GM12878 (cell line): ENCODE data around the gene PDSS2. TPM values are rescaled to one million over a fixed set of nuclear protein-coding genes. Genes with fewer than 3 reads are reported as not detected.

ENCODE experiments used
- ATAC-seq: fragments of 200-7000 bp; cut with Tn5 transposase; 3 replicates; pipeline ENCODE4 v1.9.1; 2020; ENCODE audit warnings: mild to moderate bottlenecking, moderate library complexity
- BruUV-seq: library from RNA; stranded (reverse); fragments of 400-500 nt; replicated peaks from 2 replicates; lab custom pipeline; 2021; lab: Mats Ljungman, UMichigan
- CTCF ChIA-PET: fragments of 300-600 bp; sonication (Branson Sonifier 250); formaldehyde crosslinking; extraction: SDS; loops from one replicate; lab custom pipeline; 2021; ENCODE audit warnings: inconsistent platforms; lab: Yijun Ruan, JAX
- POLR2A ChIA-PET: fragments of 350-600 bp; formaldehyde crosslinking; extraction: SDS; loops from one replicate; lab custom pipeline; 2021; ENCODE audit warnings: inconsistent platforms; lab: Charles Lee
- RAD21 ChIA-PET: fragments of 300-600 bp; sonication (Branson Sonifier 250); formaldehyde crosslinking; loops from one replicate; lab custom pipeline; 2023; ENCODE audit warnings: antibody characterized with exemption; ENCODE audit not compliant: unreplicated experiment; lab: Charles Lee
- SMC1A ChIA-PET: fragments of 300-600 bp; sonication (Branson Sonifier 250); formaldehyde crosslinking; loops from one replicate; lab custom pipeline; 2023; ENCODE audit not compliant: unreplicated experiment, uncharacterized antibody; lab: Charles Lee
- DNase-seq: peaks from one replicate; pipeline ENCODE4 v3.0.0-alpha.2; 2011; ENCODE audit warnings: low read depth, low spot score
- FAIRE-seq: peaks from 3 replicates; lab custom pipeline; 2011; peaks lifted over from hg19 to GRCh38; lab: Jason Lieb, UNC
- H2AFZ ChIP-seq: 2 replicates; pipeline ENCODE4 v1.6.0; 2011; ENCODE audit warnings: low read depth, low read length, control low read depth; ENCODE audit not compliant: control insufficient read depth
- H3K27ac ChIP-seq: 2 replicates; pipeline ENCODE4 v1.5.1; 2011; ENCODE audit warnings: control low read depth; ENCODE audit not compliant: control insufficient read depth, insufficient read depth
- H3K27me3 ChIP-seq, 2 experiments: replicated peaks in 1 of 2; 2 replicates each; pipeline versions ENCODE4 v1.6.0 to v1.6.1; 2011; ENCODE audit warnings: low read length in 1 of 2; ENCODE audit not compliant: control insufficient read depth in 2 of 2, insufficient read depth in 2 of 2
- H3K36me3 ChIP-seq, 2 experiments: 2 replicates each; pipeline ENCODE4 v1.5.1; 2011; ENCODE audit warnings: low read length in 1 of 2; ENCODE audit not compliant: control insufficient read depth in 2 of 2, insufficient read depth in 2 of 2
- H3K4me1 ChIP-seq: 2 replicates; pipeline ENCODE4 v1.6.1; 2011; ENCODE audit warnings: mild to moderate bottlenecking, low read length, moderate library complexity, mixed read lengths; ENCODE audit not compliant: control insufficient read depth, insufficient read depth
- H3K4me2 ChIP-seq: 2 replicates; pipeline ENCODE4 v1.6.0; 2011; ENCODE audit warnings: control low read depth; ENCODE audit not compliant: control insufficient read depth, insufficient read depth
- H3K4me3 ChIP-seq: fragments of 200-600 bp; sonication (generic); 2 replicates; pipeline ENCODE4 v1.5.1; 2016
- H3K79me2 ChIP-seq: 2 replicates; pipeline ENCODE4 v1.6.0; 2011; ENCODE audit warnings: low read length; ENCODE audit not compliant: control insufficient read depth, insufficient read depth
- H3K9ac ChIP-seq: 2 replicates; pipeline ENCODE4 v1.8.0; 2011; ENCODE audit warnings: low read length, control low read depth, mixed read lengths; ENCODE audit not compliant: control insufficient read depth, insufficient read depth
- H3K9me3 ChIP-seq: replicated peaks from 3 replicates; pipeline ENCODE4 v1.5.1; 2011; ENCODE audit warnings: mild to moderate bottlenecking, low read length; ENCODE audit not compliant: control insufficient read depth, insufficient read depth
- H4K20me1 ChIP-seq: 2 replicates; pipeline ENCODE4 v1.6.0; 2011; ENCODE audit not compliant: control insufficient read depth, insufficient read depth
- FOXM1 ChIP-seq: IDR thresholded peaks from 2 replicates; pipeline ENCODE4 v1.6.1; 2012; ENCODE audit warnings: low read depth, mild to moderate bottlenecking, inconsistent platforms, low read length, moderate library complexity
- JUNB ChIP-seq: IDR thresholded peaks from 2 replicates; pipeline ENCODE4 v1.6.1; 2016; ENCODE audit warnings: antibody characterized with exemption, mild to moderate bottlenecking
- MYC ChIP-seq: IDR thresholded peaks from 2 replicates; pipeline ENCODE4 v1.6.1; 2011; ENCODE audit warnings: mild to moderate bottlenecking, low read length, moderate library complexity, inconsistent platforms; ENCODE audit not compliant: insufficient read depth, insufficient replicate concordance, insufficient read length, severe bottlenecking
- TARDBP ChIP-seq: IDR thresholded peaks from 2 replicates; pipeline ENCODE4 v1.6.1; 2016; ENCODE audit warnings: borderline replicate concordance
- TCF7 ChIP-seq: IDR thresholded peaks from 2 replicates; pipeline ENCODE4 v1.6.1; 2014; ENCODE audit warnings: antibody characterized with exemption, borderline replicate concordance
- WGBS: methylation state at CpG from one replicate; pipeline ENCODE4 v1.1.6; 2016; ENCODE audit warnings: low lambda C conversion rate; ENCODE audit not compliant: insufficient replicate concordance, insufficient coverage; ENCODE audit errors: missing lambda C conversion rate; 5-methylcytosine and 5-hydroxymethylcytosine counted together
- in situ Hi-C: fragments of 300-500 bp; cut with MboI; formaldehyde crosslinking; loops from 9 replicates; pipeline ENCODE4 v1.14.3; 2018; ENCODE audit warnings: mixed read lengths
- intact Hi-C: fragments of 100-400 bp; cut with micrococcal nuclease; formaldehyde crosslinking; loops from one replicate; pipeline ENCODE4 v1.14.2; 2022; ENCODE audit not compliant: unreplicated experiment
- polyA plus RNA-seq, 11 experiments: library from polyadenylated mRNA; depleted of rRNA in 4 of 11; unstranded in 6 of 11; stranded (reverse) in 5 of 11; fragments of >200 nt; fragmentation: Nextera tagmentation in 4 of 11; fragmentation: Illumina TruSeq in 1 of 11; extraction: Ambion mirVana in 4 of 11; extraction: Trizol in 1 of 11; gene quantifications; 1 replicate in 1 of 11; 2 replicates in 10 of 11; pipeline versions ENCODE4 v1.2.1 to v1.2.3, GENCODE V29; 2011 to 2016; ENCODE audit warnings: inconsistent platforms in 2 of 11, missing spikeins in 2 of 11, low read depth in 1 of 11
- total RNA-seq, 4 experiments: library from RNA; depleted of rRNA in 3 of 4; stranded (reverse); fragments of >200 nt in 3 of 4; fragmentation: Illumina TruSeq in 1 of 4; extraction: Trizol in 1 of 4; gene quantifications; 2 replicates each; pipeline versions ENCODE4 v1.2.1 to v1.2.3, GENCODE V29; 2013 to 2021
- TF ChIP-seq, protein P1 (sequence below): IDR thresholded peaks from 2 replicates; pipeline ENCODE4 v1.6.1; 2012; ENCODE audit warnings: low read length, inconsistent platforms
- TF ChIP-seq, protein P2 (sequence below): IDR thresholded peaks from 2 replicates; pipeline ENCODE4 v1.6.1; 2012; ENCODE audit warnings: mild to moderate bottlenecking, low read depth, low read length

Gene PDSS2
- total and polyA plus RNA-seq, 10 of the 15 experiments (the other 5 are each of a cell fraction or from before 2014, with no cell fraction given) = 7.7 to 15.5 (median 9.6) TPM

DNA sequence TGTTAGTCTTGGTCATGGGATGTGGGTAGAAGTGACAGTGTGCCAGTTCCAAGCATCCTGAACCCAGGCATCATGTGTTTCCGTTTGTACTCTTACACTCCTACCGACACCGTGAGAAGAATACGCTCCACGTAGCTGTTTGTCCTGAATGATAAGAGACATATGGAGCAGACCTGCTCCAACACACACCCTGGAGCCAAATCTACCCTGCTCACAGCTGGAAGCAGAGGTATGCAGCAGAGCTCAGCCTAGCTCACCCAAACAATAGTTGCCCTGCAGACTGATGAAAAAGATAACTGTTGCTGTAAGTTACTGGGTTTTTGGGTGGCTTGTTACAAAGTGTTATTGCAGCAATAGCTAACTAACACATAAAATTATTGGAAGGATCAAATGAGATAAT lies 14.3 kb upstream of the PDSS2 start:
- intact Hi-C loops (no loop called here), in situ Hi-C loops (no loop called here)
- 83% methylated on average over 5 of the region's 5 CpGs for WGBS
- H4K20me1 ChIP-seq = no peaks in the 10 kb centered on the region
- no peaks in the 10 kb centered on the region for H3K9me3 ChIP-seq
- H2AFZ ChIP-seq = no peak overlapping the region
- no peak for ATAC-seq
- TF ChIP-seq, protein P1, sequence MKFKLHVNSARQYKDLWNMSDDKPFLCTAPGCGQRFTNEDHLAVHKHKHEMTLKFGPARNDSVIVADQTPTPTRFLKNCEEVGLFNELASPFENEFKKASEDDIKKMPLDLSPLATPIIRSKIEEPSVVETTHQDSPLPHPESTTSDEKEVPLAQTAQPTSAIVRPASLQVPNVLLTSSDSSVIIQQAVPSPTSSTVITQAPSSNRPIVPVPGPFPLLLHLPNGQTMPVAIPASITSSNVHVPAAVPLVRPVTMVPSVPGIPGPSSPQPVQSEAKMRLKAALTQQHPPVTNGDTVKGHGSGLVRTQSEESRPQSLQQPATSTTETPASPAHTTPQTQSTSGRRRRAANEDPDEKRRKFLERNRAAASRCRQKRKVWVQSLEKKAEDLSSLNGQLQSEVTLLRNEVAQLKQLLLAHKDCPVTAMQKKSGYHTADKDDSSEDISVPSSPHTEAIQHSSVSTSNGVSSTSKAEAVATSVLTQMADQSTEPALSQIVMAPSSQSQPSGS = no peak
- TF ChIP-seq JUNB (no peak), MYC (no peak), FOXM1 (no peak), TCF7 (no peak), TARDBP (no peak)
- TF ChIP-seq, protein P2, sequence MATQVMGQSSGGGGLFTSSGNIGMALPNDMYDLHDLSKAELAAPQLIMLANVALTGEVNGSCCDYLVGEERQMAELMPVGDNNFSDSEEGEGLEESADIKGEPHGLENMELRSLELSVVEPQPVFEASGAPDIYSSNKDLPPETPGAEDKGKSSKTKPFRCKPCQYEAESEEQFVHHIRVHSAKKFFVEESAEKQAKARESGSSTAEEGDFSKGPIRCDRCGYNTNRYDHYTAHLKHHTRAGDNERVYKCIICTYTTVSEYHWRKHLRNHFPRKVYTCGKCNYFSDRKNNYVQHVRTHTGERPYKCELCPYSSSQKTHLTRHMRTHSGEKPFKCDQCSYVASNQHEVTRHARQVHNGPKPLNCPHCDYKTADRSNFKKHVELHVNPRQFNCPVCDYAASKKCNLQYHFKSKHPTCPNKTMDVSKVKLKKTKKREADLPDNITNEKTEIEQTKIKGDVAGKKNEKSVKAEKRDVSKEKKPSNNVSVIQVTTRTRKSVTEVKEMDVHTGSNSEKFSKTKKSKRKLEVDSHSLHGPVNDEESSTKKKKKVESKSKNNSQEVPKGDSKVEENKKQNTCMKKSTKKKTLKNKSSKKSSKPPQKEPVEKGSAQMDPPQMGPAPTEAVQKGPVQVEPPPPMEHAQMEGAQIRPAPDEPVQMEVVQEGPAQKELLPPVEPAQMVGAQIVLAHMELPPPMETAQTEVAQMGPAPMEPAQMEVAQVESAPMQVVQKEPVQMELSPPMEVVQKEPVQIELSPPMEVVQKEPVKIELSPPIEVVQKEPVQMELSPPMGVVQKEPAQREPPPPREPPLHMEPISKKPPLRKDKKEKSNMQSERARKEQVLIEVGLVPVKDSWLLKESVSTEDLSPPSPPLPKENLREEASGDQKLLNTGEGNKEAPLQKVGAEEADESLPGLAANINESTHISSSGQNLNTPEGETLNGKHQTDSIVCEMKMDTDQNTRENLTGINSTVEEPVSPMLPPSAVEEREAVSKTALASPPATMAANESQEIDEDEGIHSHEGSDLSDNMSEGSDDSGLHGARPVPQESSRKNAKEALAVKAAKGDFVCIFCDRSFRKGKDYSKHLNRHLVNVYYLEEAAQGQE = no peak
- H3K79me2 ChIP-seq = no peaks in the 10 kb centered on the region
- H3K36me3 ChIP-seq = no peaks in the 10 kb centered on the region
- SMC1A ChIA-PET = interaction anchor here (0.6 to 1.8 kb wide), 2 partner anchors 92 to 238 kb away, joined by 3 to 4 read pairs; no protein-coding TSS in a partner anchor
- BruUV-seq = no TSS peak
- H3K4me2 ChIP-seq = no peak overlapping the region
- no peak overlapping the region for H3K4me3 ChIP-seq
- H3K9ac ChIP-seq = no peak overlapping the region
- POLR2A ChIA-PET = no interaction called here
- no peak for FAIRE-seq
- RAD21 ChIA-PET = no interaction called here
- CTCF ChIA-PET = interaction anchor here (0.6 kb wide), 1 partner anchor 584 kb away, joined by 4 read pairs; no protein-coding TSS in a partner anchor
- no peak overlapping the region for H3K27ac ChIP-seq
- H3K27me3 ChIP-seq = peaks cover 0 to 4% of the 10 kb centered on the region in 2 experiments; a peak in 1 of 4 replicates
- no peak for DNase-seq
- no peaks in the 10 kb centered on the region for H3K4me1 ChIP-seq
